ENCODE data around the gene PDGFB. TPM values are rescaled to one million over a fixed set of nuclear protein-coding genes. Genes with fewer than 3 reads are reported as not detected.

The PDGFB gene
- total RNA-seq, 1 donor from 2014 or later = 27.3 TPM

DNA sequence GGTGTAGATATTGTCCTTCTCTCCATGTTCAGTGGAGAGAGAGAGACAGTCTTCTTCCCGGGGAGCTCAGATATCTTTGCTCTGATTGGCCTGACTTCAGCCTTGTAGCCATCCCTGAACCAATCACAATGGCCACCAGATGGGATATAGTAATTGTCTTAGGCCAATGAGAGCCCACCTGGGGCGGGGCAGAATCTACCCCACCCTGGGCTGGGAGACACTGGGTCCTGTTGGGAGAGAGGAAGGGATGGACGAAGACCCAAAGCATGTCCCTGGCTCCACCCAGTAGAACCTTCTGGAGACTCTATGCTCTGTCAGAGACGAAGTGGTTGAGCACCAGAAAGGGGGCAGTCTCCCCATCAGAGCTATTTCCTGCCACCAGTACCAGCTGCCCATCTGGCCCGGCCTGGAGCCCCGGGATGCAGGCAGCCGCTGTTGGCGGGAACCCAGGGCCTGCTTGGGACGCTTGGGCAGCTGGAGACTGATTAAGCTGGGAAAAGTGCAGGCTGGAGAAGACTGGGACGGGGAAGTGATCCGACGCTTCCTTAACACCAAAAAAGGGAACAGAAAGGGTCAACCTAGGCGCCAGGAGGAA lies 60.7 kb downstream of the PDGFB start:
- peak overlapping the region; percentile 25 for H3K4me2 ChIP-seq (ENCODE audit: low read length)
- H3K9ac ChIP-seq (ENCODE audit: low read length) = no peak overlapping the region
- peak; percentile 86 for FAIRE-seq
- no peaks in the 10 kb centered on the region for H3K4me1 ChIP-seq (ENCODE audit: insufficient read depth, low read length)
- H3K4me1 Mint-ChIP-seq (ENCODE audit: low read depth, unreplicated experiment) = peaks cover 2% of the 10 kb centered on the region
- H3K27me3 Mint-ChIP-seq (ENCODE audit: low read depth, unreplicated experiment) = no peaks in the 10 kb centered on the region
- no peaks in the 10 kb centered on the region for H3K36me3 ChIP-seq (ENCODE audit: insufficient read depth, low read length)
- H3K9me3 Mint-ChIP-seq (ENCODE audit: unreplicated experiment) = peaks cover 5% of the 10 kb centered on the region
- H3K36me3 Mint-ChIP-seq (ENCODE audit: low read depth, unreplicated experiment) = peaks cover 1% of the 10 kb centered on the region
- H3K27me3 ChIP-seq (ENCODE audit: insufficient read depth, low read length) = no peaks in the 10 kb centered on the region
- H3K4me3 ChIP-seq (ENCODE audit: insufficient read depth, low read depth, low read length) = no peak overlapping the region
- H3K4me3 Mint-ChIP-seq (ENCODE audit: unreplicated experiment) = no peak overlapping the region
- no peaks in the 10 kb centered on the region for H3K9me3 ChIP-seq (ENCODE audit: insufficient read depth, low read depth, low read length)
- no peak overlapping the region for H3K27ac ChIP-seq (ENCODE audit: low read depth, low read length)
- H2AFZ ChIP-seq (ENCODE audit: low read depth, low read length) = peak overlapping the region; percentile 51
- H3K27ac Mint-ChIP-seq (ENCODE audit: unreplicated experiment) = no peak overlapping the region
- DNase-seq (ENCODE audit: low read depth) = peak; percentile 73
- no peak for TF ChIP-seq EZH2 (IDR thresholded peaks at IDR 0.05; ENCODE audit: insufficient read depth, low read length)
- TF ChIP-seq, protein P1, sequence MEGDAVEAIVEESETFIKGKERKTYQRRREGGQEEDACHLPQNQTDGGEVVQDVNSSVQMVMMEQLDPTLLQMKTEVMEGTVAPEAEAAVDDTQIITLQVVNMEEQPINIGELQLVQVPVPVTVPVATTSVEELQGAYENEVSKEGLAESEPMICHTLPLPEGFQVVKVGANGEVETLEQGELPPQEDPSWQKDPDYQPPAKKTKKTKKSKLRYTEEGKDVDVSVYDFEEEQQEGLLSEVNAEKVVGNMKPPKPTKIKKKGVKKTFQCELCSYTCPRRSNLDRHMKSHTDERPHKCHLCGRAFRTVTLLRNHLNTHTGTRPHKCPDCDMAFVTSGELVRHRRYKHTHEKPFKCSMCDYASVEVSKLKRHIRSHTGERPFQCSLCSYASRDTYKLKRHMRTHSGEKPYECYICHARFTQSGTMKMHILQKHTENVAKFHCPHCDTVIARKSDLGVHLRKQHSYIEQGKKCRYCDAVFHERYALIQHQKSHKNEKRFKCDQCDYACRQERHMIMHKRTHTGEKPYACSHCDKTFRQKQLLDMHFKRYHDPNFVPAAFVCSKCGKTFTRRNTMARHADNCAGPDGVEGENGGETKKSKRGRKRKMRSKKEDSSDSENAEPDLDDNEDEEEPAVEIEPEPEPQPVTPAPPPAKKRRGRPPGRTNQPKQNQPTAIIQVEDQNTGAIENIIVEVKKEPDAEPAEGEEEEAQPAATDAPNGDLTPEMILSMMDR (IDR thresholded peaks at IDR 0.05; ENCODE audit: insufficient read depth, low read depth, low read length) = no peak
- no peaks in the 10 kb centered on the region for H4K20me1 ChIP-seq (ENCODE audit: insufficient read depth, low read length)
- no peaks in the 10 kb centered on the region for H3K79me2 ChIP-seq (ENCODE audit: insufficient read depth, low read length)

DNA sequence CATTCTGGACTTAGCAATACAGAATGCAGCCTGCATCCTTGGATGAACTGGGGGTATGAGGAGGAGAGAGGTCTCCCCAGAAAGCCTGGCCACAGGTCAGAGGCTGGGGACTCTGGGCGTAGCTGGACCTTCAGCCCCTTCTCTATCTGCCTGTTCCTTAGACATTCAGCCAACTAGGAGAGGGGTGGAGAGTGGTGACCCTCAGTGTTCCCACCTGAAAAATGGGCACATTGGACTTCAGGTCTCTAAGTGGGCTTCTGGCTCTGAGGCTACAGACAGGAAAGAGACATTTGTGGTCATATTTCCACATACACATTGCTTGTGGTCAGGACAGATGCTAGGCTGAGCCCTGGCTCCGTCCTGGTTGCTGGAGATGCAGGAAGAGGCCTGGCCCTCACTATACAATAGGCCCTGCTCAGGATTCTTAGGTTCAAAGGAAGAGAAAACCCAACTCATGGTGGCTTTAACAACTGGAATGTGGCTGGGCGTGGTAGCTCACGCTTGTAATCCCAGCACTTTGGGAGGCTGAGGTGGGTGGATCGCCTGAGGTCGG lies 62.2 kb downstream of the PDGFB start:
- Mint-ChIP-seq H3K9me3 (ENCODE audit: unreplicated experiment) (peaks cover 5% of the 10 kb centered on the region), H3K4me1 (ENCODE audit: low read depth, unreplicated experiment) (peaks cover 2% of the 10 kb centered on the region), H3K36me3 (ENCODE audit: low read depth, unreplicated experiment) (peaks cover 1% of the 10 kb centered on the region), H3K4me3 (ENCODE audit: unreplicated experiment) (no peak overlapping the region), H3K27ac (ENCODE audit: unreplicated experiment) (no peak overlapping the region), H3K27me3 (ENCODE audit: low read depth, unreplicated experiment) (no peaks in the 10 kb centered on the region)
- FAIRE-seq (no peak), DNase-seq (ENCODE audit: low read depth) (peak; percentile 29)
- H3K36me3 ChIP-seq (ENCODE audit: insufficient read depth, low read length) = no peaks in the 10 kb centered on the region
- no peaks in the 10 kb centered on the region for H4K20me1 ChIP-seq (ENCODE audit: insufficient read depth, low read length)
- peaks cover 6% of the 10 kb centered on the region for H3K4me1 ChIP-seq (ENCODE audit: insufficient read depth, low read length)
- no peaks in the 10 kb centered on the region for H3K9me3 ChIP-seq (ENCODE audit: insufficient read depth, low read depth, low read length)
- H3K4me3 ChIP-seq (ENCODE audit: insufficient read depth, low read depth, low read length) = no peak overlapping the region
- H3K27me3 ChIP-seq (ENCODE audit: insufficient read depth, low read length) = no peaks in the 10 kb centered on the region
- no peak for TF ChIP-seq EZH2 (IDR thresholded peaks at IDR 0.05; ENCODE audit: insufficient read depth, low read length)
- TF ChIP-seq, protein P1 (IDR thresholded peaks at IDR 0.05; ENCODE audit: insufficient read depth, low read depth, low read length) = no peak
- H3K27ac ChIP-seq (ENCODE audit: low read depth, low read length) = no peak overlapping the region
- H3K9ac ChIP-seq (ENCODE audit: low read length) = no peak overlapping the region
- no peaks in the 10 kb centered on the region for H3K79me2 ChIP-seq (ENCODE audit: insufficient read depth, low read length)
- no peak overlapping the region for H2AFZ ChIP-seq (ENCODE audit: low read depth, low read length)
- no peak overlapping the region for H3K4me2 ChIP-seq (ENCODE audit: low read length)

DNA sequence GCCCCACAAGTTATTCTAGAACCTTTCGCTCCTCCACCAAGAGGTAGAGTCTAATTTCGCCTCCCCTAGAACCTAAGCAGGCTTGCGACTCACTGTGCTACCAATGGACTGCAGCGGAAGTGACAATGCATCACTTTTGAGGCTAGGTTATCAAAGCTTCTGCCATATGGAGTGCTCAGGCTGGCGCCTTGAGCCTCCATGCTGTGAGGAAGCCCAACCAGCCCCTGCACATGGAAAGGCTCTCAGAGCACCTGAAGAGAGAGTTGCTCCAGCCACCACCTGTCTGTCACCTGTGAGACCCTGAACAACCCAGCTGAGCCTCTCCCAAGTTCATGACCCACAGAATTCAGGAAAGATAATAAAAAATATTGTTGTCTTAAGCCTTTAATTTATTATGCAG lies 63.0 kb downstream of the PDGFB start:
- Histone ChIP-seq H4K20me1 (ENCODE audit: insufficient read depth, low read length) (no peaks in the 10 kb centered on the region), H3K27me3 (ENCODE audit: insufficient read depth, low read length) (no peaks in the 10 kb centered on the region), H3K79me2 (ENCODE audit: insufficient read depth, low read length) (no peaks in the 10 kb centered on the region), H2AFZ (ENCODE audit: low read depth, low read length) (no peak overlapping the region), H3K36me3 (ENCODE audit: insufficient read depth, low read length) (no peaks in the 10 kb centered on the region), H3K4me3 (ENCODE audit: insufficient read depth, low read depth, low read length) (no peak overlapping the region), H3K9me3 (ENCODE audit: insufficient read depth, low read depth, low read length) (no peaks in the 10 kb centered on the region), H3K9ac (ENCODE audit: low read length) (no peak overlapping the region), H3K4me2 (ENCODE audit: low read length) (no peak overlapping the region), H3K4me1 (ENCODE audit: insufficient read depth, low read length) (peaks cover 14% of the 10 kb centered on the region), H3K27ac (ENCODE audit: low read depth, low read length) (no peak overlapping the region)
- Mint-ChIP-seq H3K4me3 (ENCODE audit: unreplicated experiment) (no peak overlapping the region), H3K27ac (ENCODE audit: unreplicated experiment) (no peak overlapping the region), H3K9me3 (ENCODE audit: unreplicated experiment) (peaks cover 5% of the 10 kb centered on the region), H3K36me3 (ENCODE audit: low read depth, unreplicated experiment) (peaks cover 1% of the 10 kb centered on the region), H3K4me1 (ENCODE audit: low read depth, unreplicated experiment) (peaks cover 2% of the 10 kb centered on the region), H3K27me3 (ENCODE audit: low read depth, unreplicated experiment) (no peaks in the 10 kb centered on the region)
- FAIRE-seq (no peak), DNase-seq (ENCODE audit: low read depth) (no peak)
- TF ChIP-seq EZH2 (IDR thresholded peaks at IDR 0.05; ENCODE audit: insufficient read depth, low read length) = no peak
- TF ChIP-seq, protein P1 (IDR thresholded peaks at IDR 0.05; ENCODE audit: insufficient read depth, low read depth, low read length) = no peak
